Fibroblast of peridontal ligament (primary cell): ENCODE measurements around the gene NDUFV1.
"Not testable (repeated sequence)": the region's sequence is repeated elsewhere in the genome, so short reads cannot be mapped to it uniquely, and the experiment has no call there.

ENCODE experiments used
- DNase-seq: peaks from one replicate; pipeline ENCODE4 v3.0.0-alpha.2; 2010; ENCODE audit errors: extremely low read depth

NDUFV1 gene

DNA sequence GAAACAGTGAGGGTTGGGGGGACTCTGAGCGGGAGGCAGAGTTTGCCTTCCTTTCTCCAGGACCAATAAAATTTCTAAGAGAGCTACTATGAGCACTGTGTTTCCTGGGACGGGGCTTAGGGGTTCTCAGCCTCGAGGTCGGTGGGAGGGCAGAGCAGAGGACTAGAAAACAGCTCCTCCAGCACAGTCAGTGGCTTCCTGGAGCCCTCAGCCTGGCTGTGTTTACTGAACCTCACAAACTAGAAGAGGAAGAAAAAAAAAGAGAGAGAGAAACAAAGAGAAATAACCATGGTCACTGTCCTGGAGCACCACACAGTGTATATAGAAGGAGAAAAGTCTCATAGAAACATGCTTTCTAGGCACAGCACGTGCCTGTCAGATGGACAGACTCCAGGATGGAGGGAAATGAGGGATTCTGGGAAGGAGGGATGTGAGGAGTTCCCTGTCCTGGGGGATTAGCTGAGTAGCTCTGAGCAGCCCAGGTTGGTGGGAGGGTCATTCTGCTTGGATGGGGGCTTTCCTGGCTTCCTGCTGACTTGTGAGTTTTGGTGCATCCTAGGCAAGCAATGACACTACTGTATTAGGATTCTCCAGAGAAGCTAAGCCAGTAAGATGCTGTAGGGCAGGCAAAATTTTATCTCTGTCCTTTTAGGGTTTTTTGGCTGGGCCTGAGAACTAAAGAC is 20.0 kb upstream of the NDUFV1 start:
- no peak for DNase-seq

DNA sequence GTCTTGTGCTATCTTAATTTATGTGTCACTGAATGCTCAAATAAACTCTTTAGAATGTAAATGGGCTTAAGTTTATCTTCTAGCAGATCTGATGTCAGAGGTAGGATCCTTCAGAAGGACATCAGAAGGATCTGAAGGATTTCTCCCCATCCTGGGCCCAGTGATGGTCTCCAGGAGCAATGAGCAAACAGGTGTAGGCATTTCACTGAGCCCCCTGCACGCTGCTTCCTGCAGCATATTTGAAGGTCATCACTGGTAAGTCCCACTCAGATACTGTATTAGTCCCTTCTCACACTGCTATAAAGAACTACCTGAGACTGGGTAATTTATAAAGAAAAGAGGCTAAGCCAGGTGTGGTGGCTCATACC is 18.6 kb upstream of the NDUFV1 start:
- DNase-seq: no peak

DNA sequence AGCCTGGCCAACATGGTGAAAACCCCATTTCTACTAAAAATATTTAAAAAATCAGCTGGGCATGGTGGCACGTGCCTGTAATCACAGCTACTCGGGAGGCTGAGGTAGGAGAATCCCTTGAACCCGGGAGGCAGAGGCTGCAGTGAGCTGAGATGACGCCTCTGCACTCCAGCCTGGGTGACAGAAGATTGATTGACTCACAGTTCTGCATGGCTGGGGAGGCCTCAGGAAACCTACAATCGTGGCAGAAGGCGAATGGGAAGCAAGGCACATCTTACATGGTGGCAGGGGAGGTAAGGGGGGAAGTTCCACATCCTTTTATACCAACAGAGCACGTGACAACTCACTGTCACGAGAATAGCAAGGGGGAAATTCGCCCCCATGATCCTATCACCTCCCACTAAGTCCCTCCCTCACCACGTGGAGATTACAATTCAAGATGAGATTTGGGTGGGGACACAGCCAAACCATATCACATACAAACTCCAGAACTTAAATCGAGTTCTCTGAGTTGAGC is 17.8 kb upstream of the NDUFV1 start:
- DNase-seq: not testable (repeated sequence)

DNA sequence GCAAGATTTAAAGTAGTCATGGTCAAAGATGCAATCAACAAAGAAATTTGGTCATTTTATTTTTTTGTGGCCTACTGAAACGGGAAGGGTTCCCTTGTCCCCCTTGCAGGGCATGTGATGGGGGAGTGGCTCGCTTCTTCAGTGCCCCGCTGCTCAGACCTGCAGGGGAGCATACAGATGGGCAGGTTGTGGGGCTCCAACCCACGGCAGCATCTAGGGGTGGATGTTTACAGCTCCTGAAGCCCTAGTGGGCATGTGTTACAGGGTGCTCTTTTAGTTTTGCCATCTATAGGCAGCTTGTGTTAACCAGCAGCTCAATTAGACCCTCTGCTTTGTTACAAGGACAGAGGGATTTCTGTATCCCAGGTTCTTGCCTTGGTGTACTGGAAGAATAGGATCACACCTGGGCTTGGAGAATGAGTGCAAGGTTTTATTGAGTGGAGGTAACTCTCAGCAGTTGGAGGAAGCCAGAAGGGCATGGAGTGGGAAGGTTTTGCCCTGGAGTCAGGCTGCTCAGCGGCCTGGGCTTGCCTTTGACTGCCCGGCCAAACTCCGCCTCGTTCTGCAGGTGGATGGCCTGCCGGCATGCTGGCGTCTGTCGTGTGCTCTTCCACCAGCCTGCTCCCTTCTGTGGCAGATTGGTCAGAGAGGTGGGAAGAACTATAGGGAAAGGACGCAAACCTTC is 13.7 kb upstream of the NDUFV1 start:
- DNase-seq: no peak

DNA sequence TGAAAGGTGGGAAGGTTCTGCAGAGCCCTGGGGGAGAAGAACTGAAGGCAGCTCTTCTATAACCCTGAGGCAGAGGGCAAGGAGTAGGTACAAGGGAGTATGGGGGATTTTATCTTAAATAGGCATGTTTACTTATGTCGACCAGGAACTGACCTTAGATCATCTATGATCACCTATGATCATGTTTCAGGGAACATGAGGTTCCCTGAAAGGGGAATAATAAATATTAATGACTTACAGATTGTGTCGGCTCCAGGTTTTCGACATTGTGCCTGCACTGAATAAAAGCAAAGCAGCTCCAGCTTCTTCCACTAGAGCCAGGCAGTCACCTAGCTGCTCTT is 13.2 kb upstream of the NDUFV1 start:
- no peak for DNase-seq

DNA sequence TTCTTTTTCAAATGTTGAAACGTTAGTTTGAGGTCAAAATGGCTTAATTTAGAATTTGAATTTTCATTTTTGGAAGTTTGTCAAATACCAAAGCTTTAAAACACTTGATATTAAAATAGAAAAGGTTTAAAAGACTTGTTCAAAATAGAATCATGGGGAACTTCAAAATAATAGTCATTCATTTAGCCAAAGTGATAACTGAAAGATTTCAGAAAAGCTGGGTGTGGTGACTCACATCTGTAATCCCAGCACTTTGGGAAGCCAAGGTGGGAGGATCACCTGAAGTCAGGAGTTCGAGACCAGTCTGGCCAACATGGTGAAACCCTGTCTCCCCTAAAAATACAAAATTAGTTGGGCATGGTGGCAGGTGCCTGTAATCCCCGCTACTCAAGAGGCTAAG is 12.3 kb upstream of the NDUFV1 start:
- DNase-seq: no peak

DNA sequence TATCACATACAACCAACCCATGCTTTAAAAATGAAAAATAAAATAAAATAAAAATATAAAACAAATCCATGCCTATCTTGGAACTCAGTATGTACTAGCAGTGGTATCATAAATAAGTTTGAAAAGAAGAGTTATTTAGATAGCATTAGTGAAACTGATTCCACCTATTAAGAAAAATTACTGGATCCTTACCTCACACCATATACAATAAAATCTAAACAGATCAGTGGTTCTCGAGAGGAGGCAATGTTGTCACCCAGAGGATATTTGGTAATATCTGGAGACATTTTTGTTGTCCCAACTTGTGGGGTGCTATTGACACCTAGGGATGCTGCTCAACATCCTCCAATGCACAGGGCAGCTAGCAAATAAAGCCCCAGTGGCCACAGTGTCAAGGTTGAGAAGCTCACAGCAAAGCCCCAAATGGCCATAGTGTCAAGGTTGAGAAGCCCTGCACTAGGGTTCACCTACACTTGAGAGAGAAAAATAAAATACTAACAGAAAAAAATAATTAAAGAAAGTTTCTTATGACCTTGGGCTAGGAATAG is 9.9 kb upstream of the NDUFV1 start:
- DNase-seq: no peak

DNA sequence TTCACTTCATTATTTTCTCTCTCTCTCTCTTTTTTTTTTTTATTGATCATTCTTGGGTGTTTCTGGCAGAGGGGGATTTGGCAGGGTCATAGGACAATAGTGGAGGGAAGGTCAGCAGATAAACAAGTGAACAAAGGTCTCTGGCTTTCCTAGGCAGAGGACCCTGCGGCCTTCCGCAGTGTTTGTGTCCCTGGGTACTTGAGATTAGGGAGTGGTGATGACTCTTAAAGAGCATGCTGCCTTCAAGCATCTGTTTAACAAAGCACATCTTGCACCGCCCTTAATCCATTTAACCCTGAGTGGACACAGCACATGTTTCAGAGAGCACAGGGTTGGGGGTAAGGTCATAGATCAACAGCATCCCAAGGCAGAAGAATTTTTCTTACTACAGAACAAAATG is 9.3 kb upstream of the NDUFV1 start:
- DNase-seq: not testable (repeated sequence)

DNA sequence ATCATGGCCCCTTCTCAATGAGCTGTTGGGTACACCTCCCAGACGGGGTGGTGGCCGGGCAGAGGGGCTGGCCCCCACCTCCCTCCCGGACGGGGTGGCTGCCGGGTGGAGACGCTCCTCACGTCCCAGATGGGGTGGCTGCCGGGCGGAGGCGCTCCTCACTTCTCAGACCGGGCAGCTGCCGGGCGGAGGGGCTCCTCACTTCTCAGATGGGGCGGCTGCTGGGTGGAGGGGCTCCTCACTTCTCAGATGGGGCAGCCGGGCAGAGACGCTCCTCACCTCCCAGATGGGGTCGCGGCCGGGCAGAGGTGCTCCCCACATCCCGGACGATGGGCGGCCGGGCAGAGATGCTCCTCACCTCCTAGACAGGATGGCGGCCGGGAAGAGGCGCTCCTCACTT is 8.8 kb upstream of the NDUFV1 start:
- DNase-seq: not testable (repeated sequence)

DNA sequence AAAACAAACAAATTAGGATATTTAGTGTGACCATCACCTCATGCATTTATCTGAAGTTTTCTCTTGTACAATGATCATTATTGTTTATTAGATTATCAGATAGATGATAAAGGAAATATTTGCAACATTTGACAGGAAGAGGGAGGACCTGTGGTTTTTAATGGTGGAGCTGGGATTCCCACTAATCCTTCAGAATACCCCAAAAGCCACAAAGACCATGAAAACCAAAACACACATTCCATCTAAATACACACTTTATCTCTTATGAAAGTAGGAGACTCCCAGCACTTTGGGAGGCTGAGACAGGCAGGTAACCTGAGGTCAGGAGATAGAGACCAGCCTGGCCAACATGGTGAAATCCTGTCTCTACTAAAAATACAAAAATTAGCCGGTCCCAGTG is 7.6 kb upstream of the NDUFV1 start:
- no peak for DNase-seq

DNA sequence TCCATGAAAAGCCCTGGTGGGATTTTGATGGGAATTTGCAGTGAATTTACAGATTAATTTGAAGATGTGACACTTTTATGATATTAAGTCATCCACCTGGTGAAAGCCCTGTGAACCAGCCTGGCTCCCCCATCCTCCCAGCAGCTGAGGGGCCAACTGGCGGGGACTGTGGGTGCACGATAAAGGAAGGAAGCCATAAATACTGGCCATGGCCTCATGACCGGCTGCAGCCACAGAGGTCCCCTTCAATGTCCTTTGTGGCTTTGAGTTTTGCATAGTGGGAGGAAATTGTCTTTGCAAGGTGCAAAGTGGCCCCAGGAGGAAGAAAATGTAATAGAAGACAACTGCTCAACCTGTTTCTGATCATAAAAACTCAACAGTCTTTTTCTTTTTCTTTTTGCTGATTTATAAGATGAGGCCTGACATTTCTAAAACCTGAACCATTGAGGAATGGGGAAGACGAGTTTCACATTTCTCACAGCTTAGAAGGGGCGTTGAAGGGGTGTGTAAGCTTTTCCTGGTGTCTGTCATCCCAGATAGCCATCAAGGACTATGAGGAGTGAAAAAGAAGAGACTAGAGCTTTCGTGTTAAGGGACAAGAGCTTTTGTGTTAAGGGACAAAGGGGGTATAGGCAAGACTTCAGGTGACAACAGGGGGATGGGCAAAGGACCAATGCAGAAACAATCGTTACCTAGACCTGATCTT is 6.3 kb upstream of the NDUFV1 start:
- DNase-seq: no peak

DNA sequence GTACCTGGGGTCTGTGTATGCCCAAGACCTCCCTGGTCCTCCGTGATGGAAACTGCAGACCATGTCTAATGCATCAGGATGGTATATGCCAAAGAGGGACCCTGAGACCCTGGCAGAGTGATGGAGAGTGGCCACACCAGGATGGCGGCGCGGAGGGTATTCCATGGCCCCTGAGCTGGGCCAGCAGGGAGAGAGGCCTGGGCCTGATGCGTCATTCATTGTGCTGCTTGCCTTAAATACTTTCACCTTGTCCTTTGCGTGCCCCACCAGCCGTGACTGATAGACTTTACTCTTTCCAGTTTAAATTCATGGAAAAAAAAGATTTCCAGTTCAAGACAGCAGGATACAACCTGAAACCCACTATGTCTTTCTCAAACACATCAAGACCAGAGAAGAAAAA is 5.6 kb upstream of the NDUFV1 start:
- no peak for DNase-seq

DNA sequence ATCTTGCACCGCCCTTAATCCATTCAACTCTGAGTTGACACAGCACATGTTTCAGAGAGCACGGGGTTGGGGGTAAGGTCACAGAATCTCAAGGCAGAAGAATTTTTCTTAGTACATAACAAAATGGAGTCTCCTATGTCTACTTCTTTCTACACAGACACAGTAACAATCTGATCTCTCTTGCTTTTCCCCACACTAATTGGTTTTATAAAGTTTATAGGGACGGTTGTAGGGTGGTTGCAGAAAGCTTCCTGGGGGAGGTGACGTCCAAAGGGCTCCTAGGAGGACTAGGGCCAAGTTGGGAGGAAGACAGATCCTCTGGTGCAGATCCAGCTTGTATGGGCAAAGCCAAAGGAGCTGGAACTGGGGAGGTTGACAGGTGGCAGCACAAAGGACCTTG is 2.6 kb upstream of the NDUFV1 start:
- not testable (repeated sequence) for DNase-seq

DNA sequence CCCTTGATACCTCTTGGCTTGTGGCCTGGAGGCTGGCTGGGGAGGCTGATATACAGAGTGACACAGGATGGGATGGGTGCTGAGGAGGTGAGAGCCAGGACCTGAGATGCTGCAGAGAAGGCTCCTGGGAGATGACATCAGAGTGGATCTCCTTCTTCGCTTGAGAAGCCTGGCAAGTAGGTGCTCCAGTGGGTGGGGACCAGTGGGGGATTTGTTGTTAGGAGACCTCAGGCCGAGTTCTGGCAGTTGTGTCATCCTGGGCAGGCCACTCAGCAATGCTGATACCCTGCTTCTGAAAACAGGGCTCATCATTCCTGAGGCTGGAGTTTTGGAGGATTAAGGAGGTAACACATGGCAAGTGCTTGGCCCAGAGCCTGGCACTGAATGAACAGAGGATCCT is 1.9 kb upstream of the NDUFV1 start:
- no peak for DNase-seq

DNA sequence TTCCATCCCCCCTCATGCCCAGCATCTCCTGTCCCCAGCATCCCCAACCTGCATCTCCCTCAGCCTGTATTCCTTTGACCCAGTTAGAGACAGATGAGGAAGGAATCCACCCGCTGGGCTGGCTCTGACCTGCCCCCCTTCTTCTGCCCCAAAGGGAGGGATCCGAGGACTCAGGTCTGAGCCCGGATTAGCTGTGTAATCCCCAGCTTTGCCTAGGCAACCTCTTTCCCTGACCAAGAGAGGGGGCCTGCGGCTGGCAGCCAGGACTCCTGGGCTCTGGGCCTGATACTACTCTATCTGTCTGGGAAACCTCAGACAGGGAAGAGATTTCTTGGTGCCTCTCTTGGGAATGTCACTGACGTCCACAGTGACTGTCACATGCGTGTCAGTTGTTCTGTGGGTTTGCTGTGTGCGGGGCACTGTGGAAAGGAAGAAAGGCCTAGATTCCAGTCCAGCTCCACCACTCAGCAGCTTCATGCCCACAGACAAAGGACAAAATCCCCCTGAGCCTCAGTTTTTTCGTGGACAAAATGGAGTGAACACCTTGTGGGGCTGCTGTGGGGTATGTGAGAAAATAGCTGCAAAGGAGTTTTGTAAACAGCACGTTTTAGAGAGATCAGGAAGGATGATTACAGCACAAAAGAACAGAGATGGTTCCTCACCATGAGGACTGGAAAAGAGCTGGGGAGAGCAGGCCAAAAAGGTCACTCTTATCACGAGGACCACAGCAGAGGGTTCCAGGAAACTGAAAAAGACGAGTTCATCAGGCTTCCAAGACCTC is 1.3 kb upstream of the NDUFV1 start:
- no peak for DNase-seq

DNA sequence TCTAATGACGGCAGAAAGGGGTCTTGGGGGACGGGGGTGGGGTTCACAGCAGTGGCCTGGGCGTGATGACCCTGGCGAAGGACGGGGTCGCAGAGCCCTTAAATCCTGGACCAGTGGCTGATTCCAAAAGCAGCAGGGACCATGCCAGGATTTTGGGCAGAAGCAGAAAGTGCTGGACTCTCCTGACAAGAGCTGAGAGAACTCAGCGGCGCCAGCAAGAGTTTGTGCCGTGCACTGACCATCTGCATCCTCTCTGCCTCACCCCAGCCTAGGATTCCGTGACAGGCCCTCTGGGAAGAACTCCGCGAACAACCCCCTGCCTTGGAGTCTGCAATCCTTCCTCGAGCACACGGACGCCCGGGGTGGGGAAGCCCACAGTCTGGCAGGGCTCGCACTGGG is 644 bp upstream of the NDUFV1 start:
- DNase-seq: no peak

DNA sequence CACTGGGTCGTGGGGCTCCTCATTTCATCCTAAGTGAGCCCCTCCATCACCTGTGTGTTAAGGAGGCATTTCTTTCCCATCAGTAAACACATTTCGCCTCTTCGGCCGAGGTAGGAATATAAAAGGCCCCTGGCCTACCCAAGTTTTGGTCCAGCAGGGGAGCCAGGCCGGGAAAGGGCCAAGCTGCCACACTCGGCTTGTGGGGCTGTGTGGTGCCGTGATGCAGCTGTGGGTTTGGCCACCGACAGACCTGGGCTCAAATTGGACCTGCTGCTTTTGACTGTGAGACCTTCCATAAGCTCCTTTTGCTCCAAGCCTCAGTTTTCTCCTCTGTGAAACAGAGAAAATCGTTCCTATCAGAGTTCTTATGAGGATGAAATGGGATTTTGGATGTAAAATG is 771 bp downstream of the NDUFV1 start:
- DNase-seq: no peak

DNA sequence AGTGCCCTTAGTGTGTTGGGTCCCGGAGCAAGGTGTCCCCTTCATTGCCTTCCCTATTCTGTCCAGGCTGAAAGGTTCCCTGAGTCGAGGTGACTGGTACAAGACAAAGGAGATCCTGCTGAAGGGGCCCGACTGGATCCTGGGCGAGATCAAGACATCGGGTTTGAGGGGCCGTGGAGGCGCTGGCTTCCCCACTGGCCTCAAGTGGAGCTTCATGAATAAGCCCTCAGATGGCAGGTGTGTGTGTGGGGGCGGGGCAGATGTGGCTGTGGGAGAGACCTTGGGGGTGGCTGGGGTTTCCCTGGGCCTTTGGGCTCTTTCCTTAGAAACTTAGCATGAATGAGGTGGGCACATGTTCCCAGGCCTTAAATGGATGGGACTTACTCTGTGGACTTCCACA is 1.8 kb downstream of the NDUFV1 start:
- DNase-seq: no peak

DNA sequence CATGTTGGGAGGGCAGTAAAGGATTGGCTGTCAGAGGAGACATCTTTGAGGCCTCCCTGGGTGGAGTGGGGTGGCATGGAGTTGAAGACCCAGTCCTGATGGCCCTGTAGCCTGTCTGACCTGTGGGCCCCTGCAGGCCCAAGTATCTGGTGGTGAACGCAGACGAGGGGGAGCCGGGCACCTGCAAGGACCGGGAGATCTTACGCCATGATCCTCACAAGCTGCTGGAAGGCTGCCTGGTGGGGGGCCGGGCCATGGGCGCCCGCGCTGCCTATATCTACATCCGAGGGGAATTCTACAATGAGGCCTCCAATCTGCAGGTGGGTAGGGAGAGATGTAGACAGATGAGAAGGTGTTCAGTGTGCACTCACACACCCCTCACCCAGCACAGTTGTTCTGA is 2.6 kb downstream of the NDUFV1 start:
- no peak for DNase-seq

DNA sequence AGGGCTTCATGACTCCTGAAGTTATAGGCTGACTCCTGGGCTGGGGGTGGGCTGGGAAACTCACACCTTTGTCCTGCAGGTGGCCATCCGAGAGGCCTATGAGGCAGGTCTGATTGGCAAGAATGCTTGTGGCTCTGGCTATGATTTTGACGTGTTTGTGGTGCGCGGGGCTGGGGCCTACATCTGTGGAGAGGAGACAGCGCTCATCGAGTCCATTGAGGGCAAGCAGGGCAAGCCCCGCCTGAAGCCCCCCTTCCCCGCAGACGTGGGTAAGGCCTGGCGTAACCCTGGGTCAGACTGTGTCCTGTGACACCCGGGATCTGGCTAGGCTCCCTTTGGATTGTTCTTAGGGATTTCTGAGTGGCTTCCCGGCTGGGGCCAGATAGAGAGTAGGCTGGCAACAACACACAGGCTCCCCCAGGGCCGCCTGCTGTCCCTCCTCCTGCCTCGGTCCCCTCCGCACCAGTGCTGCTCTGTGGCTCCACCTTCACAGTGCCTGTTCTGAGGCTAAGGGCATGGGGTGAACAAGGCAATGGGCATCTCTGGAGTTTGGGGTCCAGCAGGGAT is 3.6 kb downstream of the NDUFV1 start:
- DNase-seq: no peak

DNA sequence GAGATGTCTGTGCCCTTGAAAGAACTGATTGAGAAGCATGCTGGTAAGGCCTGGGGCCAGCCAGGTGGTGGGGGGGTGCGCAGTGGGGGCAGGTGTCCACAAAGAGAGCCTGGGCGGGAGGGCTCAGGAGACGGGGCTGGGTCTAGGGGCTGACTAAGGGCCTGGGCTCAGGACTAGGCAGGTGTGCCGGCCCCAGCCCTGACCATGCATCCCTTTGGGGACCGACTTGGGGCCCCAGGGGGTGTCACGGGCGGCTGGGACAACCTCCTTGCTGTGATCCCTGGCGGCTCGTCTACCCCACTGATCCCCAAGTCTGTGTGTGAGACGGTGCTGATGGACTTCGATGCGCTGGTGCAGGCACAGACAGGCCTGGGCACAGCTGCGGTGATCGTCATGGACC is 4.4 kb downstream of the NDUFV1 start:
- no peak for DNase-seq
